ENCODE results near the gene PPP2R3A.
"Not testable (repeated sequence)": the region's sequence is repeated elsewhere in the genome, so short reads cannot be mapped to it uniquely, and the experiment has no call there.

GRCh38 chr3:136131647-136132046, 166.1 kb downstream of the PPP2R3A start:
- not testable (repeated sequence) for TF ChIP-seq EZH2 (IDR thresholded peaks at IDR 0.05; ENCODE audit: borderline replicate concordance, low read depth, low read length, poor library complexity, severe bottlenecking); CTCF (conservative IDR thresholded peaks at IDR 0.05; ENCODE audit: low read depth, low read length)

Measured in A673 (cell line).